Epithelial cell of esophagus (primary cell): ENCODE data around the gene ARIH2.

Experiments
- DNase-seq: peaks from one replicate; pipeline ENCODE4 v3.0.0; 2010; ENCODE audit warnings: low read depth
- H3K4me3 ChIP-seq: 2 replicates; pipeline ENCODE4 v1.5.1; 2011; ENCODE audit warnings: mild to moderate bottlenecking, low read length, control low read depth
- CTCF ChIP-seq: IDR thresholded peaks from 2 replicates; pipeline ENCODE4 v1.5.1; 2011; ENCODE audit warnings: low read depth, mild to moderate bottlenecking, low read length, control low read depth, inconsistent platforms; ENCODE audit not compliant: insufficient read depth; ENCODE audit errors: missing control alignments

ARIH2 gene

GRCh38 chr3:49025793-49026520 is 107.3 kb downstream of the ARIH2 start:
- TF ChIP-seq CTCF, result no peak
- H3K4me3 ChIP-seq, result no peak overlapping the region
- no peak for DNase-seq

- no peak overlapping the region for H3K4me3 ChIP-seq
- no peak for DNase-seq
- TF ChIP-seq CTCF, result no peak
These were observed 107.9 kb downstream of the ARIH2 start for GRCh38 chr3:49026536-49026935.

- H3K4me3 ChIP-seq, result peak overlapping the region; percentile 97
- no peak for DNase-seq
- TF ChIP-seq CTCF, result no peak
These were observed 109.0 kb downstream of the ARIH2 start for GRCh38 chr3:49027634-49028033.

- peak overlapping the region; percentile 97 for H3K4me3 ChIP-seq
- TF ChIP-seq CTCF, result no peak
- DNase-seq, result no peak
These were observed 109.6 kb downstream of the ARIH2 start for GRCh38 chr3:49028298-49028672.

- H3K4me3 ChIP-seq, result peak within 1 kb of the TSS; percentile 97
- TF ChIP-seq CTCF, result no peak
- DNase-seq, result peak; percentile 90
These were observed 110.3 kb downstream of the ARIH2 start, which contains the start of gene IMPDH2 for GRCh38 chr3:49028673-49029562. Gene IMPDH2, minus strand, starts transcription at chr3:49029398. Its CDS starts 48 bp downstream, at chr3:49029350.

GRCh38 chr3:49029563-49029884 is 110.9 kb downstream of the ARIH2 start:
- TF ChIP-seq CTCF, result no peak
- DNase-seq, result no peak
- H3K4me3 ChIP-seq, result no peak overlapping the region
